UCSD-AML1 (cell line): ENCODE data around the gene TPI1.
A peak's percentile ranks its signal among the peaks of the same experiment; 100 is the strongest.
"Not testable (repeated sequence)": the region's sequence is repeated elsewhere in the genome, so short reads cannot be mapped to it uniquely, and the experiment has no call there.

ENCODE experiments used
- DNase-seq: peaks from one replicate; lab custom pipeline; 2025; ENCODE audit not compliant: unreplicated experiment; lab: John Stamatoyannopoulos, UW

Gene TPI1

DNA sequence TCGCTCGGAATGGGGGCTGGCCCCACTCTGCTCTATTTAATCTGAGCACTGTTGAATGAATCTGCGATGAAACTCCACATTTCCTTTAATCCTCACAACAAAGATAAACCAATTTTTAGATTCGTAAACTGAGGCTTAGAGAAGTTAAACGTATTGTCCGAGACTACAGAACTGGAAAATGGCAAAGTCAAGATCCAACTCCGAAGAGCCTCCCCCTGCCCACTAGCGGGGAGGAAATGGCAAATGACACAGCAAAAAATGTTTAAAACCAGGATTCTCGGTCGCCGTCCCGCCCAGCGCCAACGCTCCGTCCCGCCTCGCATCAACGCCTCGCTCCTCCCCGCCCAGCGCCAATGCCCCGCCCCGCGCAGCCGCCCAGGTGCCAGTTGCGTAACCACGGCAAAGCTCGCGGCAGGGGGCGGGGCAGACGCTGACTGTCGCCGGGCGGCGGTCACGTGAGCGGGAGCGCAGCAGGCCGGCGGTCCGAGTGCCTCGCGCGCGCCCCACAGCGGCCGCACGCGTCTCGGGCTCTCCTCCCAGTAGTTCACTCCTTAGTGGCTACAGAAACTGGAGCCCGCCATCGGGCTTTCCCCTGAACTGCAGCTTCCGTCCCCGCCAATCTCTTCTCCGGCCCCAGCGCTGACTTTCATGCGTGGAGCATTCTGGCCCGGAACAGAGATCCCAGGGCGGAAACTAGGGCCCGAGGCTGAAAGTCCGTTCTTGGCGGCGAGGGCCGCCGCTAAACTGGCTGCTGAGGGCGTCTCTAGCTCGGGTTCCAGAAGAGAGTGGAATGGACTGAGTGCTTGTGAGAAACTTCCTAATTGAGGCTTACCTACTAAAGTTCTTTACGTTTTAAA, 23.7 kb downstream of the TPI1 start:
- DNase-seq, result peak; percentile 99

DNA sequence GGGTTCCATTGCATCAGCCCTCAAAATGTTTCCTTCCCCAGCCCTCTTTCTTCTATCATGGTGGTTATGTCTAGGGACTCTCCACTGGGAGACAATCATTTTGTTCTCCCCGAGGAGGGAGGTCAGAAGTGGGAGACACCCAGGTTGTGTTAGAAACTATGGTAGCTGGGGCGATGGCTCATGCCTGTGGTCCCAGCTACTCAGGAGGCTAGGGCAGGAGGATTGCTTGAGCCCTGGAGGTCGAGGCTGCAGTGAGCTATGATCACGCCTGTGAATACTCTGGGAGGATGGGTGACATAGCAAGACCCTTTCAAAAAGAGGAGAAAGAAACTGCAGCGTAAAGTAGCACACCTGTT, 24.3 kb downstream of the TPI1 start:
- no peak for DNase-seq

DNA sequence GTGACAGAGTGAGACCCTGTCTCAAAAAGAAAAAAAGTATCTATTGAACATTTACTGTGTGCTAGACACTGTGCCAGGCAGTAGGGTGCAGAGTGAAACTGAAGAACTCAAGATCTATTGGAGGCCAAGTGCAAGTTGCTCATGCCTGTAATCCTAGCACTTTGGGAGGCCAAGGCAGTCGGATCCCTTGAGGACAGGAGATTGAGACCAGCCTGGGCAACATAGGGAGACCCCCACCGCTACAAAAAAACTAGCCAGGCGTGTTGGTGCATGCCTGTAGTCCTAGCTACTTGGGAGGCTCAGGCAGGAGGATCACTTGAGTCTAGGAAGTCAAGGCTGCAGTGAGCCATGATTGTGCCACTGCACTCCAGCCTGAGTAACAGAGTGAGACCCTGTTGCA, 25.4 kb downstream of the TPI1 start:
- not testable (repeated sequence) for DNase-seq

DNA sequence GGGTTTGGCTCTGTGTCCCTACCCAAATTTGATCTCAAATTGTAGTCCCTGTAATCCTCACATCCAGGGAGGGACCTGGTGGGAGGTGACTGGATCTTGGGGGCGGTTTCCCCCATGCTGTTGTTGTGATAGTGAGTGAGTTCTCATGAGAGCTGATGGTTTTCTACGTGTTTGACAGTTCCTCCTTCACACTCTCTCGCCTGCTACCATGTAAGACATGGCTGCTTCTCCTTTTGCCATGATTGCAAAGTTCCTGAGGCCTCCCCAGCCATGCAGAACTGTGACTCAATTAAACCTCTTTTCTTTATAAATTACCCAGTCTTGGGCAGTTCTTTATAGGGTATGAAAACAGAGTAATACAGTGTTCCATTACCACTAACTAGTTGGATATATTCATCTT, 27.0 kb downstream of the TPI1 start:
- DNase-seq, result no peak

DNA sequence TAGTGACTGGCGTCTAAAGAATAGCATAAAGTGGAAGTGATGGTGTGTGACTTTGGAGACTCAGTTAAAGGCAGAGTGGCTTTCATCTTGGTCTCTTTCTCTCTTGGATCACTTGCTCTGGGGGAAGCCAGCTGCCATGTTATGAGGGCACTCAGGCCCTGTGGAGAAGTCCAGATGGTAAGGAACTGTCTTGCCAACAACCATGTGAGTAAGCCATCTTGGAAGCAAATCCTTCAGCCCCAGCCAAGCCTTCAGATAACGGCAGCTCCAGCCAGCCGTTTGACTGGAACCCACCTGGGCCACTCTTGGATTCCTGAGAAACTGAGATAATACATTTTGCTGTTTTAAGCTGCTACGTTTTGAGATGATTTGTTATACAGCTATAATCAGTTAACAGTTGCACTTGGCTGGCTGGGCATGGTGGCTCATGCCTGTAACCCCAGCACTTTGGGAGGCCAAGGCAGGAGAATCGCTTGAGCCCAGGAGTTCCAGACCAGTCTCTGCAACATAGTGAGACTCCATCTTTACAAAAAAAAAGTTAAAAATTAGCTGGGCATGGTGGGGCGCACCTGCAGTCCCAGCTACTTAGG, 29.6 kb downstream of the TPI1 start:
- no peak for DNase-seq

DNA sequence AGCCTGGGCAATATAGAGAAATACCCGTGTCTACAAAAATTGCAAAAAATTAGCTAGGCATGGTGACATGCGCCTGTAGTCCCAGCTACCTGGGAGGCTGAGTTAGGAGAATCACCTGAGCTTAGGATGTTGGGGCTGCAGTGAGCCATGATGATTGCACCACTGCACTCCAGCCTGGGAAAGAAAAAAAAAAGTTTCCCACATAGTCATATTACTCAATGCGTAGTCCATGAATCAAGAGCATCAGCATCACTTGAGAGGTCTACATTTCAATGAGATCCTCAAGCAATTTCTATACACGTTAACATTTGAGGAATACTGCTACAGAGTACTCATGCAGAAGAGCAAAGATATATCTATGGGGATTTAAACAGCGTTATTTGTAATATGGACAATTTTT, 32.1 kb downstream of the TPI1 start:
- no peak for DNase-seq

DNA sequence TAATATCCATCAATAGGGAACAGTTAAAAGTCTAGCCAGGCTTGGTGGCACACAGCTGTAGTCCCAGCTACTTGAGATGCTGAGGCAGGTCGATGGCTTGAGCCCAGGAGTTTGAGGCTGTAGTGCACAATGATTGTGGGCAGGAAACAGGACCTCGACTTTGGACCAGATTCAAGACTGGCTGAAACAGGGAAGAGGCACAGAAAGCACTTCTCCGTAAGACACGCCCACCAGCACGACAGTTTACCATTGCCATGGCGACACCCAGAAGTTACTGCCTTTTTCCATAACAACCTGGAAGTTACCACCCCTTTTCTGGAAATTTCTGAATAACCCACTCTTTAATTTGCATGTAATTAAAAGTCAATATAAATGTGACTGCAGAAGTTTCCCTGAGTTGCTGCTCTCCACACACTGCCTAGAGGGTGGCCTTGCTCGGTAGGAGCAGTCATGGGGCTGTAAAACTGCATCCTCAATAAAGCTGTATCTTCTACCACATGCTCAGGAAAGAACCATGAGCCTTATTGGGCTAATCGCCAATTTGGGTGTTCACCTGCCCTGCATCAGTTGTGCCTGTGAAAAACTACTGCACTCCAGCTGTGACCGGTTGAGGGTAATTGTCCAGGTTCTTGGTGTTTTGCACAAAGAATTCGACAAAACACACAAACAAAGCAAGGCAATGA, 32.6 kb downstream of the TPI1 start:
- peak; percentile 48 for DNase-seq

DNA sequence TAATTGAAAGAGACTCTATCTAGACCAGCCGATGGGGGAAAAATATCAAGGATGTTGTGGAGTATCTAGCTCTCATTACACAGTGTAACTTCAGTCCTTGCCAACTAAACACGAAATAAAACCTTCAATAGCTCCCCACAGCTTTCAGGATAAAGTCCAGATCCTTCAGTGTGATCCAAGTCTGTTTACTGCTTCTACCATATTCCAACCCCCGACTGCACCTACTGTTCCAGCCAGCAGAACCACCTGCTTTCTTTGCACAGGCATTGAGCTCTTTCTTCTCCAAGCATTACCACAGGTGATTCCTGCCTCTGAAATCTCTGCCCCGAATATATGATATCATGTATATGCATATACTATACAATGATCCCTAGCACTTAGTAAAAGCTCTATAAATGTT, 35.1 kb downstream of the TPI1 start:
- no peak for DNase-seq

DNA sequence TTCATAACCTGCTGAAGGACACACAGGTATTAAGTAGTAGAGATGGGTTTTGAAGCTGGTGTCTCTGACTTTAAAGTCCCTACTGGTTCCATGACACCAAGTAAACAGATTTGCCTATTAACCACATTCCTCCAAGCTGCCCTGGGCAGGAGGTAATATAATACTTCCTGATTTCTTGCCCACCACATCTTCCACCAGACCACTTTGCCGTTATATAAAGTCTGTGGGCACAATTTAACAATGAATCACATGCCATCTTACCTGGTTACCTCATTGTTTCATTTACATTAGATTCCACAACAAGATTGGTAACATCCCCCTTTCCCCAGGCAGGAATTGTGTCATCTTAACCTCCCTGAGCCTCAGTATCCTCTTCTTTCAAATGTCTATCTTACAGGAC, 36.4 kb downstream of the TPI1 start:
- no peak for DNase-seq

DNA sequence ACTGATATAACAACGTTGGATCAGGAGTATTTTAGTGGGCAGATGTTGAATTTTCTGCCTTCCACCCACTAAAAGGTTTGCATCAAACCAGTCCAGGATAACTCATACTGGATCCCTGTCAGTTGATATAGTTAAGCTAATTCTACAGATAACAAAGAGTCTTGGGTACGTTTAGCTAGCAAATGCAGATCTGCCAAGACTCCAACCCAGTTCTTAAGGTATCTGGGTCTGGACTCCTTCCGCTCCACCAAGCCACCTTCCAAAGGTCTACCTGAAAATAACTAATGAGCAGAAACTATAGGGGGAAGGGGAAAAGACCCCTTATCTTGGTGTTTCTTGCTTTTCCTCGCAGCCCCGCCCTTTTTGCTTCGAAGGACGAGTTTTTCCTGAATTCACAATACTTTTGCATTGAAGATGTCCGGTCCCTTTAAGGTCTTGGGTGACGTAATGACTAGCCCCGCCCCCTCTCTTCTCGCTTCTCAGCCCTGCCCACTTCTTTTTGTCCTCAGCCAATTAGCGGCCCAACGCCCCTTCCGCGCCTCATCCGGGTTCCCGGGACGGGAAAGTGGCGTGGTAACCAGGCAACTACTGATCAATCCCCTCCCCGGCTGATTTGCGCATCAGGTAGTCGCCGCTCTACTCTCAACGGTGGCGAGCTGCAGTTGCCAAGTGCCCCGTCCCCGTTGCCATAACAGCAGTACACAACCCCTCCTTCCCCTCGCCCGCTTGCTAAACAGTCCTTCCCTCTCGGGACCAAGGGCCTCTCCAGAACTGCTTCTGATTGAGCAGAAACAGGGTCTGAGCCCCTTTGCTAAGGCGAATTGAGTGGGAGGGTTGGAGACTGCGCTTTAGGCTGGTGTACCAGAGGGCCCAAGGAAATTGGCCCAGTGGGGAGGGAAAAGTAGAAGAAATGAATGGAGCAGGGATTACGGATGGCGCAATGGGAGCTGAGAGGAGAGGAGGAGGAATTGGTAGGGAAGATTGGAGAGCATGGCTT, 37.2 kb downstream of the TPI1 start, which contains the start of gene LRRC23:
Gene LRRC23 (plus strand): TSS at position 543 of the 997 bp plus-strand sequence. CDS start 812 bp downstream, outside the sequence.
- DNase-seq, result peak; percentile 93

DNA sequence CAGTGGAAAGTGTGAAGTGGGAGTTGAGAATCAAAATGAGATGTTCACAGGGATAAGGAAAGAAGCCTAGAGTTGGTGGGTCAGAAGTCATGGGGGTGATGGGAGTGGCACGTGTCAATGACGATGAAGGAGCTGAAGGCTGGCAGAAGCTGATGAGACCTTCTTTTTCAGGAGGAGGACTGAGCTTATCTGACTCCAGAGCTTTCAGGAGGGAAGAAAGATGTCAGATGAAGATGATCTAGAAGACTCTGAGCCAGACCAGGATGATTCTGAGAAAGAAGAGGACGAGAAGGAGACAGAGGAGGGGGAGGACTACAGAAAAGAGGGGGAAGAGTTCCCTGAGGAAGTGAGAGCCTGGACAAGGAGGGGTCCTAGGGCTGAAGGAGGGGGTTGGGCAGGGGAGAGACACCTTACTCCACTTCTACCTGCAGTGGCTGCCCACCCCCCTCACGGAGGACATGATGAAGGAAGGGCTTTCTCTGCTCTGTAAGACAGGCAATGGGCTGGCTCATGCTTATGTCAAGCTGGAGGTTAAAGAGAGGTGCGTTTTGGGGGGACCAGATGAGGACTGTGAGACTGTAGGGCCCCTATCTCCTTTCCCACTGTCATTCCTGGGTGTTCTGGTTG, 38.2 kb downstream of the TPI1 start:
- no peak for DNase-seq

DNA sequence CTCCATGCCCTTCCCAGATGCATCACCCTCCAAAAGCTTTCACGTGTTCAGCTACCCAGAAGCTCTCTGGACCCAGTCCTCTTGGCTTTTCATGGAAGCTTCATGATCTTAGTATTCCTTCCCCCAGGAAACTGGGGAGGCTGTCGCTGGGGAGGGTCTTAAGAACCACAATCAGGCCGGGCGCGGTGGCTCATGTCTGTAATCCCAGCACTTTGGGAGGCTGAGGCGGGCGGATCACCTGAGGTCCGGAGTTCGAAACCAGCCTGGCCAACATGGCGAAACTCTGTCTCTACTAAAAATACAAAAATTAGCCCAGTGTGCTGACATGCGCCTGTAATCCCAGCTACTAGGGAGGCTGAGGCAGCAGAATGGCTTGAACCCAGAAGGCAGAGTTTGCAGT, 40.8 kb downstream of the TPI1 start:
- not testable (repeated sequence) for DNase-seq

DNA sequence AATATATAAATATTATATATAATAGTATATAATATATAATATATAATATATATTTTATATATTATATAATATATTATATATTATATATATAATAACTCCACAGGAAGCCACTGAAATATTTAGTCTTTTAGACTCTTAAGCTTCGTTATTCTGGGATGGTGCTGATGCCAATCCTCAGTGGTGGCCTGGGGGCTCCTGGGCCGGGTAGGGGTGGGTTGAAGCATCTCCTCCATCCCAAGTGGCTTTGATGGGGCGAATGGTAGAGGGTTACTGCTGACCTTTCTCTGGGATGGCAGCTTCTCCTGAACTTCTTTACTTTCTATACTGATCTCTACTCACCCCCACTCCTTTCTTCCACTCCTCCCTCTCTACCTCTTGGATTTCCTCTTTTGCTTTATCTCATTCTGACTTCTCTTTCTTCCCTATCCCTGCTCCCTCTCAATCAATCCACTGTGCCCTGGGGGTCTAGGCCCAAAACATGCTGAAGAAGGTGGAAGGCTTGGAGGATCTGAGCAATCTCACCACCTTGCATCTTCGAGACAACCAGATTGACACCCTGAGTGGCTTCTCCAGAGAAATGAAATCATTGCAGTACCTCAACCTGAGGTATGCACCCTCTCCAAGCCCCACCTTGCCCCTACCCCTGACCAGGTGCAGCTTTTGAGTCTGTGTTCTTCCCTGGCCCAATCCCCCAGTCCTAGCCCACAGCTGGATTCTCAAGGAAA, 42.3 kb downstream of the TPI1 start:
- no peak for DNase-seq

DNA sequence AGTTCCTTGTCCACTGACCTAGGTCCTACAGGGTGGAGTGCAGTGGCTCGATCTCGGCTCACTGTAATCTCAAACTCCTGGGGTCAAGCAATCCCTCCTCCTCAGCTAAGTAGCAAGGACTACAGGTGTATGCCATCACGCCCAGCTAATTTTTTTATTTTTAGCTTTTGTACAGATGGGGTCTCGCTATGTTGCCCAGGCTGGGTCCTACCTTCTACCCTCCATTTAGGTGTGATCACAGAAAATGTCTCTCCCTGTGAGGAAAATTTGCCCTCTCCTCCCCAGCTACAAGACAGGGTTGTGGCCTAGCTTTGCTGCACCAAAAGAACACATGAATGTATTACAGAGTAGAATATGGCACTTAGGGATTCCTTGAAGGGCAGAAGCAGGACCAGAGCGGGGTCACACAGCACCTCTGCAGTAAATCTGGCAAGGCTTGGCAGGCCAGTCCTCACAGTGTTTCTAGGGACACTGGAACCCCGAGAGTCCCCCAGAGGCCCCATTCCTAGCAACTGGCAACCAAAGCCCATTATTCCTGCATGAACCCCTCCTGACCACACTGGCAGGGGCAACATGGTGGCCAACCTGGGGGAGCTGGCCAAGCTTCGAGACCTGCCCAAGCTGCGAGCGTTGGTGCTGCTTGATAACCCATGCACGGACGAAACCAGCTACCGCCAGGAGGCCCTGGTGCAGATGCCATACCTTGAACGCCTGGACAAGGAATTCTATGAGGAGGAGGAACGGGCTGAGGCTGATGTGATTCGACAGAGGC, 45.0 kb downstream of the TPI1 start:
- DNase-seq, result no peak

DNA sequence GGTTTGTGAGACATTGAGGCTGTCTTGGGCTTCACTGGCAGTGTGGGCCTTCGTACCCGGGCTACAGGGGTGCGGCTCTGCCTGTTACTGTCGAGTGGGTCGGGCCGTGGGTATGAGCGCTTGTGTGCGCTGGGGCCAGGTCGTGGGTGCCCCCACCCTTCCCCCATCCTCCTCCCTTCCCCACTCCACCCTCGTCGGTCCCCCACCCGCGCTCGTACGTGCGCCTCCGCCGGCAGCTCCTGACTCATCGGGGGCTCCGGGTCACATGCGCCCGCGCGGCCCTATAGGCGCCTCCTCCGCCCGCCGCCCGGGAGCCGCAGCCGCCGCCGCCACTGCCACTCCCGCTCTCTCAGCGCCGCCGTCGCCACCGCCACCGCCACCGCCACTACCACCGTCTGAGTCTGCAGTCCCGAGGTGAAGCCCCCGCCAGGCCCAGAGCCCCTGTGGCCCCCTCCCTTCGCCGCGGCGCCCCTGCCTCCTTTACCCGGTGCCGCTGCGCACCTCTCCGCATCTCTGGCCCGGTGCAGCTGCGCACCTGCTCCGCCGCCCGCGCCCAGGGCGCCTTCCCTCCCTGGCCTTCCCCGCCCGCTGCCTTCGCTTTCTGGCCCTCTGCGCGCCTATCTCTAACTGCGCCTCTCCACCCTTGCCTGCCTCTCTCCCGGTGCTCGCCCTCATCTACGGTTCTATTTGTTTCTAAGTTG, 47.1 kb downstream of the TPI1 start, which contains the start of gene ENO2:
Gene ENO2 (plus strand): TSS at position 335 of the 701 bp plus-strand sequence. CDS start 1,253 bp downstream, outside the sequence.
- DNase-seq, result peak; percentile 33

DNA sequence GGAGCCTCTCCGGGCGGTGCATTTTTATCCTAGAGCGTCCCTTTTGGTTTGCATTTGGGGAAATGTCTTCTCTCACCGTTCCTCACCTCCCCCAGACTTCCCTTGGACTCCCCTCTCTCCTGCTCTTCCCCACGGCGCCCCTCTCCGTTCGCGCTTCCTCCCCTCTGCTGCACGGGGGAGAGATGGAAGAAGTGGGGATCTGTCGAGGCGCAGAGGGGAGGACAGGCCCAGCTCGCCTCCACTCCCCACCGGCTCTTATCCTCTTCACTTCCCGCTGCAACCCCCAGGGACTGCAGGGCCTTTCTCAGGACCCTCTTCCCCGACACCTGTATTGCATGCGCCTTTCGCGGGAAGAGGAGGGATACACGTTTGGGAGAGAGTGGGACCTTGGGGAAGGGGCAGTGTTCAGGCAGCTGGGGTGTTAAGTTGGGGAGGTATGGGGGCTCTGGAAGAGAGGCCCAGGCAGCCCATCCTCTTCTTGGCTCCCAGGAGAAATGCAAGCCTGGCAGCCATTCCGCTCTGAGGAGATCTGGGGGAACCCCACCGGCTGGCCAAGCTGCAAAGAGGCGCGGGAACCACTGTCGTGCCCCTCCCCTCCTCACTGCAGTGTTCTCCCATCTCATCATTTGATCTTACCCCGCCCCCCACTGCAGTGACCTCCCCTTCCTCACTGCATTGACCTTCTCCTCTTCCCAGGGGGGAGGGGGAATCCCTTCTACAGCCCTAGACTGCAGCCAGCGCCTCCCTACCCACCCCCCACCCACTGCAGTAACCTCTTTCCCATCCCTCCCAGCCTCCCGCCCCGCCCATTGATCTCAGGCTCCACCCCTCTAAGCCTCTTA, 47.8 kb downstream of the TPI1 start:
- DNase-seq, result no peak

DNA sequence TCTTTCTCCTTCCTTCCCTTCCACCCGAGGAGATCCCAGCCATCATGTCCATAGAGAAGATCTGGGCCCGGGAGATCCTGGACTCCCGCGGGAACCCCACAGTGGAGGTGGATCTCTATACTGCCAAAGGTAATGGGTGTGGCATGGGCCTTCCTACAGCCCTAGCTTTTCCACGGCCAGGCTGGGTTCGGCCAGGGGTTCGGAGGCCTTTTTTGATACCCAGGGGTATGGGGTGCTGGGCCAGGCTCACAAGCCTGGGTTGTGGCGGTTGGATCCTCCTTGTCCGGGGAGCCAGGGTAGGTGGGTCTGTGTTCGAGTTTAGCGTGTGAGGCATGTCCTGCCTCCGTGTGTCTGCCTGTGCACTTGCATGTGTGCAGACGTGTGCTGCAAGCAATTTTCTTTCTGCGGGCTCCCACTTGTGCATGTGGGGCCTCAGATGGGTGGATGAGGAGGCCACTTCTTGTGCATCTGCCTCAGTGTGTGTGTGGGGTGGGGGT, 48.5 kb downstream of the TPI1 start:
- DNase-seq, result no peak
